WERI-Rb-1 (cell line): ENCODE measurements around the gene DDRGK1.

ENCODE experiments used
- DNase-seq: peaks from one replicate; pipeline ENCODE4 v3.0.0-alpha.2; 2020
- H3K27ac ChIP-seq: fragments of 250-450 bp; sonication (Bioruptor Pico); 2 replicates; pipeline ENCODE4 v1.5.1; 2020; ENCODE audit warnings: mild to moderate bottlenecking, moderate library complexity
- H3K27me3 ChIP-seq: fragments of 250-450 bp; sonication (Bioruptor Pico); 2 replicates; pipeline ENCODE4 v1.5.1; 2021; ENCODE audit warnings: mild to moderate bottlenecking, low read depth, moderate library complexity; ENCODE audit not compliant: insufficient read depth, severe bottlenecking
- H3K36me3 ChIP-seq: fragments of 250-450 bp; sonication (Bioruptor Pico); 2 replicates; pipeline ENCODE4 v1.5.1; 2020; ENCODE audit warnings: mild to moderate bottlenecking, moderate library complexity
- H3K4me3 ChIP-seq: 2 replicates; pipeline ENCODE4 v1.5.1; 2011; ENCODE audit warnings: low read depth, mild to moderate bottlenecking, control low read depth, low read length
- H3K9me3 ChIP-seq: fragments of 250-450 bp; sonication (Bioruptor Pico); 2 replicates; pipeline ENCODE4 v1.5.1; 2021; ENCODE audit warnings: mild to moderate bottlenecking, moderate library complexity; ENCODE audit not compliant: severe bottlenecking
- TF ChIP-seq, protein P1 (sequence below): IDR thresholded peaks from 2 replicates; pipeline ENCODE4 v1.5.1; 2011; ENCODE audit warnings: low read depth, mild to moderate bottlenecking, control low read depth, inconsistent platforms, low read length

The DDRGK1 gene

DNA sequence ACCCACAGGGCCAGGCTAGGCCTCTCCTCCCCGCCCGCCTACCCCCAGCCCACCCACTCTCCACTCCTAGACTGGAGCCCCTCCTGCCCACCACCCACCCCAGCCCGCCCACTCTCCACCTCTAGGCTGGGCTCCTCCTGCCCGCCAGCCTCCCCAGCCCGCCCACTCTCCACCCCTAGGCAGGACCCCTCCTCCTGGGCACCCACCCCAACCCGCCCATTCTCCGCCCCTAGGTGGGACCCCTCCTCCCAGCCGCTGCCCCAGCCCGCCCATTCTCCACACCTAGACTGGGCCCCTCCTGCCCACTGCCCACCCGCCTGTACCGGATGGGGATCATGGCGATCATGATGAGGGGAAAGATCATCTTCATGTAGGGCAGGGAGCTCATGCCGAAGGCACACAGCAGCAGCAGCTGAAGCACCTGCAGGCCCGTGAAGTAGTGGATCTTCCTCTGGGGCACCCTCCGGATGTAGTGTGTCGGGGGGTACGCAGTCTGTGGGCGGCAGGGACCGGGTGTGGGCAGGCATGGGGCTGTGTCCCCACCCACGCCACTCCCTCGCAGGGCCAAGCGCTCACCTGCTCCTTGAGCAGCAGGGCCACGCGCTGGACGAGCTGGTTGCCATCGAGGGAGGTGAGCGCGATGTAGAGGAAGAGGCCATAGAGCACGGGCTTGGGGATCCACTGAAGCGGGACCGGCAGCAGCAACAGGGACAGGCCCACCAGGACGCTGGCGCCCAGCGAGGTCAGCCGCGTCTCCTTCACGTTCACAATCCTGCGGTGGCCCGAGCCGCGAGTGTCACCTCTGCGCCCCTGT is 23.7 kb upstream of the DDRGK1 start:
- no peak for DNase-seq
- no peak overlapping the region for H3K27ac ChIP-seq
- H3K36me3 ChIP-seq, result no peaks in the 10 kb centered on the region; the same call in 1 of the 2 replicates
- H3K9me3 ChIP-seq, result no peaks in the 10 kb centered on the region
- TF ChIP-seq, protein P1, sequence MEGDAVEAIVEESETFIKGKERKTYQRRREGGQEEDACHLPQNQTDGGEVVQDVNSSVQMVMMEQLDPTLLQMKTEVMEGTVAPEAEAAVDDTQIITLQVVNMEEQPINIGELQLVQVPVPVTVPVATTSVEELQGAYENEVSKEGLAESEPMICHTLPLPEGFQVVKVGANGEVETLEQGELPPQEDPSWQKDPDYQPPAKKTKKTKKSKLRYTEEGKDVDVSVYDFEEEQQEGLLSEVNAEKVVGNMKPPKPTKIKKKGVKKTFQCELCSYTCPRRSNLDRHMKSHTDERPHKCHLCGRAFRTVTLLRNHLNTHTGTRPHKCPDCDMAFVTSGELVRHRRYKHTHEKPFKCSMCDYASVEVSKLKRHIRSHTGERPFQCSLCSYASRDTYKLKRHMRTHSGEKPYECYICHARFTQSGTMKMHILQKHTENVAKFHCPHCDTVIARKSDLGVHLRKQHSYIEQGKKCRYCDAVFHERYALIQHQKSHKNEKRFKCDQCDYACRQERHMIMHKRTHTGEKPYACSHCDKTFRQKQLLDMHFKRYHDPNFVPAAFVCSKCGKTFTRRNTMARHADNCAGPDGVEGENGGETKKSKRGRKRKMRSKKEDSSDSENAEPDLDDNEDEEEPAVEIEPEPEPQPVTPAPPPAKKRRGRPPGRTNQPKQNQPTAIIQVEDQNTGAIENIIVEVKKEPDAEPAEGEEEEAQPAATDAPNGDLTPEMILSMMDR, result no peak
- no peaks in the 10 kb centered on the region for H3K27me3 ChIP-seq
- no peak overlapping the region for H3K4me3 ChIP-seq

DNA sequence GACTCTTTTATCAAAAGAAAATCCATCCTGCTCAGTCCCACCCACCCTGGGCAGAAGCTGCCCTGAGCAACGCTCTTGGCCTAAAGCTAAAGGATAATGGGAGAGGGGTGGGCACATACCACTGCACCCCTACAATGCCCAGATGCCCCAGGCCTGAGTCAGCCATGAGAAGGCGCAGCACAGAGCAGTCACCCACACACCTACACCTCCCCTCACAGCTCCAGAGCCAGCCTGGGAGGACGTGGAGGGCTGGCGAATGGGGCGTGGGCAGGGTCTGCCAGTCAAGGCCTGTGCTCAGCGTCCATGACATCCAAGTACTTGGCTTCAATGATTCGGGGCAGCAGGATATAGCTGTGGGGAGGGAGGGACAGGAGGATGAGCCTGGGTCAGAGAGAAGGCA is 23.0 kb upstream of the DDRGK1 start:
- Histone ChIP-seq H3K27ac (no peak overlapping the region), H3K27me3 (no peaks in the 10 kb centered on the region), H3K9me3 (no peaks in the 10 kb centered on the region), H3K4me3 (no peak overlapping the region), H3K36me3 (no peaks in the 10 kb centered on the region; the same call in 1 of the 2 replicates)
- DNase-seq, result no peak
- TF ChIP-seq, protein P1, result no peak

DNA sequence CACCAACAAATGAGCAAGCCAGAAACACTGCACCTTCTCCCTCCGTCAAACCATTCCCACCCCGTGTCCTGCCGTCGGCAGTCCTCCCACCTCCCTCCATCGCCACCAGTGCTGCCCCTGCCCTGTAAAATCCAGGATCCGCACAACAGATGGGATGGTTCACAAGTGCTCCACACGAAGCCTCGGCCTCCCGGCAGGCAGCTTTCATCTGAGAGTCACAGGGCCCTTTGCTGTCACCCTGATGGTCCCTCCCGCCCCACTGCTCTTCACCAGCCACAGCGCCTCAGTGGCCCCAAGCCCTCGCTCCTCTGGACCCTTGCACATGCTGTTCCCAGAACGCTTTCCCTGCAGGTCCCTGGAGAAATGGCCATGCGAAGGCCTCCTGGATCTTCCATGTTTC is 22.4 kb upstream of the DDRGK1 start:
- Histone ChIP-seq H3K4me3 (no peak overlapping the region), H3K27me3 (no peaks in the 10 kb centered on the region), H3K27ac (no peak overlapping the region), H3K36me3 (no peaks in the 10 kb centered on the region; the same call in 1 of the 2 replicates), H3K9me3 (no peaks in the 10 kb centered on the region)
- TF ChIP-seq, protein P1, result no peak
- no peak for DNase-seq

DNA sequence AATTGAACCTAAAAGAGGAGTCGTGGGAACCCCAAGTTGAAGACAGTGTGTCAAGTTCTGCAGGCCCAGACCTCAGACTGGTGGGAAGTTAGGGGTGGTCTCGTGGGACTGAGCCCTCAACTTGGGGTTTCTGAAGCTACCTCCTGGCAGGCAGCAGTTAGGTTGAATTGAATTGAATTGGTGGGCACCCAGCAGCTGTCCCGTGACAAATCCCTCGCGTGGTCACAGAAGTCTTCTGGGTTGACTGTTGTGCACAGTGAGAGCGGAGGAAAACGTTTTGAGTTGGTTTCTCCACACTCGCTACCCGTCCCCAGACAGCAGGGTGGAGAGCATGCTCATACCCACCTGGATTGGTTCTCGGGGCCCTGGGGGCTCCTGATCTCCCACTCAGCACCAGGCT is 21.6 kb upstream of the DDRGK1 start:
- H3K36me3 ChIP-seq, result peaks cover 5% of the 10 kb centered on the region
- H3K9me3 ChIP-seq, result no peaks in the 10 kb centered on the region
- no peaks in the 10 kb centered on the region for H3K27me3 ChIP-seq
- no peak overlapping the region for H3K4me3 ChIP-seq
- TF ChIP-seq, protein P1, result no peak
- no peak for DNase-seq
- H3K27ac ChIP-seq, result no peak overlapping the region

DNA sequence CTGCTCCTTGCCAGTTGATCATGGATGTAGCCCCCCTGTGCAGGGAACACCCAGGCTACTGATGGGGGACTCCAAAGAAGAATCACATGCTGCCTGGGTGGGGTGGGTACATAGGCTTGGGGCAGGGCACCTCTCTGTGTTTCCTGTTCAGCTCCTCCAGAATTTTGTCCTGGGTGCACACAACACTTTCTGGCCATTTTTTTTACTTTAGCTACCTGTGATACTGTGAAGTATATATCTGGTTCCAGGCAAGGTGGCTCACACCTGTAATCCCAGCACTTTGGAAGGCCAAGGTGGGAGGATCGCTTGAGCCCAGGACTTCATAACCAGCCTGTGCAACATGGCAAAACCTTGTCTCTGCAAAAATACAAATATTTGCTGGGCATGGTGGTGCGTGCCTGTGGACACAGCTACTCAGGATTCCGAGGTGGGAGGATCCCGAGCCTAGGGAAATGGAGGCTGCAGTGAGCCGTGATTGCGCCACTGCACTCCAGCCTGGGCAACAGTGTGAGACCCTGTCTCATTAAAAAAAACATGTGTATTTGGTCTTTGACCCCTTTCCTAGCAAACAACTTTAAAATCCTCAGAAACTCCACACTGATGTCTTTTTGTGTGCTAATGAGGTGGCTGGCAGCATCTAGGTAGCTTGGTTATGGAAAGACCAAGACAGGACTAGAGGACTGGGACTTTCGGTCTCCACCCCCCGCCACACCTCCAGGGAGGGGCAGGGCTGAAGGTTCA is 20.4 kb upstream of the DDRGK1 start:
- no peaks in the 10 kb centered on the region for H3K27me3 ChIP-seq
- no peak overlapping the region for H3K4me3 ChIP-seq
- TF ChIP-seq, protein P1, result no peak
- H3K27ac ChIP-seq, result no peak overlapping the region
- H3K36me3 ChIP-seq, result peaks cover 10% of the 10 kb centered on the region
- no peaks in the 10 kb centered on the region for H3K9me3 ChIP-seq
- no peak for DNase-seq
